H9 (cell line): Measurements from ENCODE around the gene FBLL1. TPM values are rescaled to one million over a fixed set of nuclear protein-coding genes. Genes with fewer than 3 reads are reported as not detected.
"Not testable (repeated sequence)": the region's sequence is repeated elsewhere in the genome, so short reads cannot be mapped to it uniquely, and the experiment has no call there.

Experiments used
- DNase-seq: peaks from one replicate; pipeline ENCODE4 v3.0.0-alpha.2; 2017
- H2AFZ ChIP-seq: one replicate; pipeline ENCODE4 v1.6.1; 2013; ENCODE audit warnings: mild to moderate bottlenecking, low read length, control low read depth, moderate library complexity
- H2AK5ac ChIP-seq: 2 replicates; pipeline ENCODE4 v1.6.1; 2013; ENCODE audit warnings: low read length, control low read depth, mixed read lengths; ENCODE audit not compliant: insufficient read length
- H2BK120ac ChIP-seq: one replicate; pipeline ENCODE4 v1.6.1; 2013; ENCODE audit warnings: low read depth, mild to moderate bottlenecking, low read length, control low read depth, inconsistent platforms; ENCODE audit not compliant: poor library complexity, severe bottlenecking
- H2BK12ac ChIP-seq: 2 replicates; pipeline ENCODE4 v1.6.1; 2013; ENCODE audit warnings: low read length, control low read depth, mixed read lengths, low read depth; ENCODE audit not compliant: insufficient read length
- H2BK15ac ChIP-seq: 2 replicates; pipeline ENCODE4 v1.6.1; 2013; ENCODE audit warnings: low read depth, low read length, control low read depth
- H2BK20ac ChIP-seq: one replicate; pipeline ENCODE4 v1.6.1; 2013; ENCODE audit warnings: low read depth, mild to moderate bottlenecking, low read length, control low read depth, inconsistent platforms; ENCODE audit not compliant: poor library complexity, severe bottlenecking
- H2BK5ac ChIP-seq: 2 replicates; pipeline ENCODE4 v1.6.1; 2013; ENCODE audit warnings: low read length, control low read depth, mixed read lengths; ENCODE audit not compliant: insufficient read length
- H3K14ac ChIP-seq: 2 replicates; pipeline ENCODE4 v1.6.1; 2013; ENCODE audit warnings: low read length, control low read depth; ENCODE audit not compliant: insufficient read depth
- H3K18ac ChIP-seq: 2 replicates; pipeline ENCODE4 v1.6.1; 2013; ENCODE audit warnings: low read depth, mild to moderate bottlenecking, mixed read lengths, low read length, control low read depth; ENCODE audit not compliant: insufficient read length
- H3K23ac ChIP-seq: 2 replicates; pipeline ENCODE4 v1.6.1; 2013; ENCODE audit warnings: low read length, control low read depth, mixed read lengths, low read depth; ENCODE audit not compliant: insufficient read length
- H3K23me2 ChIP-seq: 2 replicates; pipeline ENCODE4 v1.6.1; 2013; ENCODE audit warnings: low read depth, mild to moderate bottlenecking, mixed read lengths, low read length, control low read depth; ENCODE audit not compliant: insufficient read length, poor library complexity, severe bottlenecking
- H3K27ac ChIP-seq: 2 replicates; pipeline ENCODE4 v1.5.1; 2013; ENCODE audit warnings: low read length, control low read depth, mixed read lengths, low read depth; ENCODE audit not compliant: insufficient read length
- H3K27me3 ChIP-seq: 2 replicates; pipeline ENCODE4 v1.6.1; 2013; ENCODE audit warnings: low read length, control low read depth, inconsistent platforms; ENCODE audit not compliant: insufficient read depth
- H3K4ac ChIP-seq: 2 replicates; pipeline ENCODE4 v1.6.1; 2013; ENCODE audit warnings: low read depth, mild to moderate bottlenecking, control low read depth, inconsistent platforms, low read length, moderate library complexity
- H3K4me1 ChIP-seq: 2 replicates; pipeline ENCODE4 v1.6.1; 2013; ENCODE audit warnings: low read length, control low read depth, inconsistent platforms; ENCODE audit not compliant: insufficient read depth
- H3K4me2 ChIP-seq: 2 replicates; pipeline ENCODE4 v1.6.1; 2013; ENCODE audit warnings: low read length, control low read depth, mixed read lengths; ENCODE audit not compliant: insufficient read length, insufficient read depth
- H3K56ac ChIP-seq: 2 replicates; pipeline ENCODE4 v1.6.1; 2013; ENCODE audit warnings: low read depth, mild to moderate bottlenecking, mixed read lengths, low read length, control low read depth; ENCODE audit not compliant: insufficient read length
- H3K79me1 ChIP-seq: 2 replicates; pipeline ENCODE4 v1.6.1; 2013; ENCODE audit warnings: low read depth, mild to moderate bottlenecking, moderate library complexity, low read length, control low read depth, inconsistent platforms; ENCODE audit not compliant: insufficient read depth, poor library complexity, severe bottlenecking
- H3K79me2 ChIP-seq: 2 replicates; pipeline ENCODE4 v1.6.1; 2013; ENCODE audit warnings: low read length, control low read depth, inconsistent platforms; ENCODE audit not compliant: insufficient read depth
- H3K9ac ChIP-seq: 2 replicates; pipeline ENCODE4 v1.6.1; 2013; ENCODE audit warnings: low read length, control low read depth, mixed read lengths; ENCODE audit not compliant: insufficient read length; ENCODE audit errors: extremely low read depth
- H3K9me3 ChIP-seq: one replicate; pipeline ENCODE4 v1.6.1; 2013; ENCODE audit warnings: low read depth, low read length, inconsistent platforms; ENCODE audit not compliant: control insufficient read depth
- H3T11ph ChIP-seq: one replicate; pipeline ENCODE4 v1.6.1; 2013; ENCODE audit warnings: mild to moderate bottlenecking, low read length, control low read depth, inconsistent platforms
- H4K20me1 ChIP-seq: one replicate; pipeline ENCODE4 v1.6.1; 2013; ENCODE audit not compliant: control insufficient read depth, insufficient read length, insufficient read depth
- H4K5ac ChIP-seq: 2 replicates; pipeline ENCODE4 v1.6.1; 2013; ENCODE audit warnings: low read depth, mild to moderate bottlenecking, mixed read lengths, low read length, control low read depth; ENCODE audit not compliant: insufficient read length
- H4K8ac ChIP-seq: replicated peaks from 2 replicates; pipeline ENCODE4 v1.6.1; 2013; ENCODE audit warnings: low read length, control low read depth, mixed read lengths, low read depth; ENCODE audit not compliant: insufficient read length
- H4K91ac ChIP-seq: 2 replicates; pipeline ENCODE4 v1.6.1; 2013; ENCODE audit warnings: low read depth, mild to moderate bottlenecking, moderate library complexity, mixed read lengths, low read length, control low read depth; ENCODE audit not compliant: insufficient read length
- H3K27ac Mint-ChIP-seq, 3 experiments: 2 replicates in 2 of 3; 3 replicates in 1 of 3; pipeline ENCODE4 v1.8.0; 2020 to 2021; ENCODE audit warnings: mixed read lengths in 3 of 3, mild to moderate bottlenecking in 1 of 3, moderate library complexity in 1 of 3
- H3K27me3 Mint-ChIP-seq: 2 replicates; pipeline ENCODE4 v1.8.0; 2021; ENCODE audit warnings: low read depth, mild to moderate bottlenecking, moderate library complexity, mixed read lengths
- H3K36me3 Mint-ChIP-seq, 3 experiments: 2 replicates in 2 of 3; 3 replicates in 1 of 3; pipeline ENCODE4 v1.8.0; 2020 to 2021; ENCODE audit warnings: low read depth in 3 of 3, mixed read lengths in 3 of 3; ENCODE audit not compliant: insufficient read depth in 1 of 3
- H3K4me1 Mint-ChIP-seq, 2 experiments: 2 replicates each; pipeline ENCODE4 v1.8.0; 2020; ENCODE audit warnings: mixed read lengths in 2 of 2
- H3K4me3 Mint-ChIP-seq, 2 experiments: 2 replicates in 1 of 2; 3 replicates in 1 of 2; pipeline ENCODE4 v1.8.0; 2020 to 2021; ENCODE audit warnings: mild to moderate bottlenecking in 2 of 2, mixed read lengths in 2 of 2, moderate library complexity in 1 of 2
- H3K9me3 Mint-ChIP-seq, 2 experiments: 2 replicates in 1 of 2; 3 replicates in 1 of 2; pipeline ENCODE4 v1.8.0; 2020; ENCODE audit warnings: mild to moderate bottlenecking in 2 of 2, mixed read lengths in 2 of 2, moderate library complexity in 1 of 2
- CTCF ChIP-seq: fragments of 200-600 bp; sonication (generic); conservative IDR thresholded peaks from 3 replicates; pipeline ENCODE4 v1.8.0; 2021; ENCODE audit warnings: antibody characterized with exemption, mild to moderate bottlenecking
- WGBS: extraction: QIAGEN DNeasy Blood & Tissue Kit; methylation state at CpG from one replicate; pipeline ENCODE4 v1.1.7; 2013; ENCODE audit warnings: missing lambda C conversion rate, low lambda C conversion rate, mixed read lengths; ENCODE audit not compliant: insufficient read length; ENCODE audit errors: extremely low coverage; 5-methylcytosine and 5-hydroxymethylcytosine counted together
- total RNA-seq: library from RNA; stranded (reverse); gene quantifications from 2 replicates; pipeline ENCODE4 v1.2.1, GENCODE V29; 2021

FBLL1 gene
- total RNA-seq, 1 experiment from 2014 or later = 3.6 TPM

- Histone ChIP-seq H3K23me2 (no peaks in the 10 kb centered on the region), H3K4me1 (no peaks in the 10 kb centered on the region), H3K4ac (no peak overlapping the region), H4K20me1 (no peaks in the 10 kb centered on the region), H2BK5ac (no peak overlapping the region), H3K18ac (no peak overlapping the region), H4K5ac (no peak overlapping the region), H4K8ac (no peak overlapping the region), H2BK120ac (no peak overlapping the region), H2BK15ac (no peak overlapping the region), H3K27me3 (no peaks in the 10 kb centered on the region), H3K14ac (no peak overlapping the region), H3K79me1 (peaks cover 6% of the 10 kb centered on the region), H3K56ac (no peak overlapping the region), H3K79me2 (peaks cover 44% of the 10 kb centered on the region; the same call in 1 of the 2 replicates), H3K9ac (no peak overlapping the region), H2AK5ac (no peak overlapping the region), H2BK12ac (no peak overlapping the region), H3K27ac (no peak overlapping the region), H3K4me2 (no peak overlapping the region), H2AFZ (no peak overlapping the region), H3T11ph (no peak overlapping the region), H3K23ac (no peak overlapping the region), H2BK20ac (no peak overlapping the region), H3K9me3 (no peaks in the 10 kb centered on the region), H4K91ac (no peak overlapping the region)
- peaks cover 34 to 48% (median 37%) of the 10 kb centered on the region in 3 experiments for H3K36me3 Mint-ChIP-seq
- DNase-seq = no peak
- H3K9me3 Mint-ChIP-seq = peaks cover 0 to 3% of the 10 kb centered on the region in 2 experiments; a peak in 1 of 5 replicates
- no CpG with 5 or more reads among the region's 11 CpGs for WGBS
- H3K4me1 Mint-ChIP-seq = peaks cover 23 to 24% of the 10 kb centered on the region in 2 experiments
- no peak for TF ChIP-seq CTCF
- H3K27ac Mint-ChIP-seq = peak overlapping the region in 1 of 3 experiments; percentile 22; a peak in 1 of 7 replicates
- H3K4me3 Mint-ChIP-seq = no peak overlapping the region
- no peaks in the 10 kb centered on the region for H3K27me3 Mint-ChIP-seq
Observed at GRCh38 chr5:168570490-168571328, 41.6 kb downstream of the FBLL1 start.

GRCh38 chr5:168573663-168574062 is 44.6 kb downstream of the FBLL1 start:
- H4K91ac ChIP-seq, H4K5ac ChIP-seq, H3K9me3 ChIP-seq, H2BK20ac ChIP-seq, H3K9ac ChIP-seq, H3K23ac ChIP-seq, H2BK12ac ChIP-seq, H3K79me1 ChIP-seq, H3K27me3 ChIP-seq, DNase-seq, H3K4me3 Mint-ChIP-seq, H3K56ac ChIP-seq, H3K4ac ChIP-seq, H4K8ac ChIP-seq, H2AK5ac ChIP-seq, H3K23me2 ChIP-seq, H3K27ac ChIP-seq, H3T11ph ChIP-seq, H3K27ac Mint-ChIP-seq, H2BK5ac ChIP-seq, H3K9me3 Mint-ChIP-seq, H3K4me2 ChIP-seq, H3K4me1 ChIP-seq, H4K20me1 ChIP-seq, H2AFZ ChIP-seq, H2BK15ac ChIP-seq, H3K18ac ChIP-seq, H2BK120ac ChIP-seq, H3K14ac ChIP-seq, H3K27me3 Mint-ChIP-seq: not testable (repeated sequence)
- WGBS = no CpG with 5 or more reads among the region's 3 CpGs
- Mint-ChIP-seq H3K36me3 (peaks cover 18 to 32% (median 26%) of the 10 kb centered on the region in 3 experiments), H3K4me1 (peaks cover 28 to 30% of the 10 kb centered on the region in 2 experiments)
- H3K79me2 ChIP-seq = peaks cover 68% of the 10 kb centered on the region; the same call in 1 of the 2 replicates
